ENCODE measurements around the gene GNG13. TPM values are rescaled to one million over a fixed set of nuclear protein-coding genes. Genes with fewer than 3 reads are reported as not detected.

The GNG13 gene
- total RNA-seq, 6 experiments from 2014 or later, result not detected

DNA sequence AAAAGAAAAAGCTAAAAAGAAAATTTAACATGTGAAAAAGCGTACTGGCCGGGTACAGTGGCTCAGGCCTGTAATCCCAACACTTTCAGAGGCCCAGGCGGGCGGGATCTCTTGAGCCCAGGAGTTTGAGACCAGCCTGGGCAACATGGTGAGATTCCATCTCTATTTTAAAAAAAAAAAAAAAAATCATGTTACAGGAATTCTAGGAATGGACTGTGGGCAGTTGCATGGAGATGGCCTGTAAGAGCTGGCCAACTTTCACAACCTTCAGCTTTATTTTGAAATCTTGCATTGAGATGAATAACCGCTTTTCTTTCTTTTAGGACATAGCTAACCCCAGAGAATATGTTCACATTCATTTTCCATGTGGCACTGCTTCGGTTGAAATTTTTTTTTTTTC is 51.5 kb downstream of the GNG13 start:
- Mint-ChIP-seq H3K4me3 (no peak overlapping the region), H3K9me3 (no peaks in the 10 kb centered on the region), H3K27ac (peak overlapping the region; percentile 46; the same call in 1 of the 2 replicates), H3K27me3 (ENCODE audit: insufficient read depth) (peaks cover 3% of the 10 kb centered on the region), H3K4me1 (ENCODE audit: low read depth) (peaks cover 6% of the 10 kb centered on the region; the same call in 1 of the 2 replicates), H3K36me3 (ENCODE audit: low read depth) (no peaks in the 10 kb centered on the region)
- TF ChIP-seq, protein P1, sequence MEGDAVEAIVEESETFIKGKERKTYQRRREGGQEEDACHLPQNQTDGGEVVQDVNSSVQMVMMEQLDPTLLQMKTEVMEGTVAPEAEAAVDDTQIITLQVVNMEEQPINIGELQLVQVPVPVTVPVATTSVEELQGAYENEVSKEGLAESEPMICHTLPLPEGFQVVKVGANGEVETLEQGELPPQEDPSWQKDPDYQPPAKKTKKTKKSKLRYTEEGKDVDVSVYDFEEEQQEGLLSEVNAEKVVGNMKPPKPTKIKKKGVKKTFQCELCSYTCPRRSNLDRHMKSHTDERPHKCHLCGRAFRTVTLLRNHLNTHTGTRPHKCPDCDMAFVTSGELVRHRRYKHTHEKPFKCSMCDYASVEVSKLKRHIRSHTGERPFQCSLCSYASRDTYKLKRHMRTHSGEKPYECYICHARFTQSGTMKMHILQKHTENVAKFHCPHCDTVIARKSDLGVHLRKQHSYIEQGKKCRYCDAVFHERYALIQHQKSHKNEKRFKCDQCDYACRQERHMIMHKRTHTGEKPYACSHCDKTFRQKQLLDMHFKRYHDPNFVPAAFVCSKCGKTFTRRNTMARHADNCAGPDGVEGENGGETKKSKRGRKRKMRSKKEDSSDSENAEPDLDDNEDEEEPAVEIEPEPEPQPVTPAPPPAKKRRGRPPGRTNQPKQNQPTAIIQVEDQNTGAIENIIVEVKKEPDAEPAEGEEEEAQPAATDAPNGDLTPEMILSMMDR (IDR thresholded peaks at IDR 0.05), result no peak
- DNase-seq, result peak; percentile 75

Small RNA genes lying within 50 kb of the gene (microRNA-seq; reads per million reads assigned to microRNA genes)
- gene MIR662, result not detected

Other genes with a start within 250 kb of the GNG13 start
- not detected for gene PRR35, start 240.3 kb downstream of the GNG13 start, total RNA-seq (2021; fragmentation: NEBNext Ultra II Directional; extraction: Animal tissue kit (Norgen Biotek cat#: 25700))
- under 1 TPM in 5 of 6 experiments, not detected in 1; 0.24 to 0.58 (median 0.28) TPM for gene NHLRC4, start 233.7 kb downstream of the GNG13 start, total RNA-seq (2021; fragmentation: NEBNext Ultra II Directional; extraction: Animal tissue kit (Norgen Biotek cat#: 25700))
- 10 to 100 TPM; 30.4 to 39.5 (median 35.4) TPM for gene PIGQ, start 230.8 kb downstream of the GNG13 start, total RNA-seq (2021; fragmentation: NEBNext Ultra II Directional; extraction: Animal tissue kit (Norgen Biotek cat#: 25700))
- 10 to 100 TPM; 11.3 to 14.8 (median 12.2) TPM for gene RAB40C, start 210.7 kb downstream of the GNG13 start, total RNA-seq (2021; fragmentation: NEBNext Ultra II Directional; extraction: Animal tissue kit (Norgen Biotek cat#: 25700))
- under 1 TPM in 2 of 6 experiments, not detected in 4; 0.02 to 0.14 TPM for gene WFIKKN1, start 169.7 kb downstream of the GNG13 start, total RNA-seq (2021; fragmentation: NEBNext Ultra II Directional; extraction: Animal tissue kit (Norgen Biotek cat#: 25700))
- gene METTL26, start 164.4 kb downstream of the GNG13 start, total RNA-seq (2021; fragmentation: NEBNext Ultra II Directional; extraction: Animal tissue kit (Norgen Biotek cat#: 25700)), result 100 to 1,000 TPM in 5 of 6 experiments, 10 to 100 TPM in 1; 91.6 to 115 (median 105) TPM
- 10 to 100 TPM; 18.8 to 30.8 (median 24.2) TPM for gene MCRIP2, start 158.9 kb downstream of the GNG13 start, total RNA-seq (2021; fragmentation: NEBNext Ultra II Directional; extraction: Animal tissue kit (Norgen Biotek cat#: 25700))
- 10 to 100 TPM; 11.6 to 19.0 (median 17.7) TPM for gene WDR90, start 151.4 kb downstream of the GNG13 start, total RNA-seq (2021; fragmentation: NEBNext Ultra II Directional; extraction: Animal tissue kit (Norgen Biotek cat#: 25700))
- gene RHOT2, start 132.6 kb downstream of the GNG13 start, total RNA-seq (2021; fragmentation: NEBNext Ultra II Directional; extraction: Animal tissue kit (Norgen Biotek cat#: 25700)), result 10 to 100 TPM; 73.9 to 93.4 (median 84.8) TPM
- gene RHBDL1, start 125.1 kb downstream of the GNG13 start, total RNA-seq (2021; fragmentation: NEBNext Ultra II Directional; extraction: Animal tissue kit (Norgen Biotek cat#: 25700)), result 1 to 10 TPM; 1.4 to 2.3 (median 1.7) TPM
- gene STUB1, start 120.3 kb downstream of the GNG13 start, total RNA-seq (2021; fragmentation: NEBNext Ultra II Directional; extraction: Animal tissue kit (Norgen Biotek cat#: 25700)), result 100 to 1,000 TPM; 128 to 161 (median 141) TPM
- 10 to 100 TPM in 2 of 6 experiments, 1 to 10 TPM in 4; 7.6 to 10.6 (median 9.3) TPM for gene JMJD8, start 116.4 kb downstream of the GNG13 start, total RNA-seq (2021; fragmentation: NEBNext Ultra II Directional; extraction: Animal tissue kit (Norgen Biotek cat#: 25700))
- gene WDR24, start 110.3 kb downstream of the GNG13 start, total RNA-seq (2021; fragmentation: NEBNext Ultra II Directional; extraction: Animal tissue kit (Norgen Biotek cat#: 25700)), result 1 to 10 TPM; 8.1 to 9.9 (median 8.7) TPM
- gene FBXL16, start 94.9 kb downstream of the GNG13 start, total RNA-seq (2021; fragmentation: NEBNext Ultra II Directional; extraction: Animal tissue kit (Norgen Biotek cat#: 25700)), result under 1 TPM in 1 of 6 experiments, not detected in 5; 0.05 TPM
- gene METRN, start 85.6 kb downstream of the GNG13 start, total RNA-seq (2021; fragmentation: NEBNext Ultra II Directional; extraction: Animal tissue kit (Norgen Biotek cat#: 25700)), result 100 to 1,000 TPM in 1 of 6 experiments, 10 to 100 TPM in 5; 61.5 to 103 (median 70.4) TPM
- 10 to 100 TPM; 50.1 to 57.7 (median 54.7) TPM for gene ANTKMT, start 79.6 kb downstream of the GNG13 start, total RNA-seq (2021; fragmentation: NEBNext Ultra II Directional; extraction: Animal tissue kit (Norgen Biotek cat#: 25700))
- 1 to 10 TPM; 2.2 to 4.1 (median 3.4) TPM for gene CCDC78, start 74.3 kb downstream of the GNG13 start, total RNA-seq (2021; fragmentation: NEBNext Ultra II Directional; extraction: Animal tissue kit (Norgen Biotek cat#: 25700))
- 10 to 100 TPM; 11.4 to 16.6 (median 14.1) TPM for gene HAGHL, start 73.6 kb downstream of the GNG13 start, total RNA-seq (2021; fragmentation: NEBNext Ultra II Directional; extraction: Animal tissue kit (Norgen Biotek cat#: 25700))
- 10 to 100 TPM; 16.9 to 20.5 (median 18.0) TPM for gene CIAO3, start 59.7 kb downstream of the GNG13 start, total RNA-seq (2021; fragmentation: NEBNext Ultra II Directional; extraction: Animal tissue kit (Norgen Biotek cat#: 25700))
- under 1 TPM; 0.17 to 0.61 (median 0.36) TPM for gene MSLN, start 40.0 kb downstream of the GNG13 start, total RNA-seq (2021; fragmentation: NEBNext Ultra II Directional; extraction: Animal tissue kit (Norgen Biotek cat#: 25700))
- gene RPUSD1, start 12.4 kb downstream of the GNG13 start, total RNA-seq (2021; fragmentation: NEBNext Ultra II Directional; extraction: Animal tissue kit (Norgen Biotek cat#: 25700)), result 10 to 100 TPM; 23.8 to 32.8 (median 25.8) TPM
- gene CHTF18, start 12.1 kb downstream of the GNG13 start, total RNA-seq (2021; fragmentation: NEBNext Ultra II Directional; extraction: Animal tissue kit (Norgen Biotek cat#: 25700)), result 10 to 100 TPM; 15.2 to 31.7 (median 26.0) TPM
- 10 to 100 TPM; 10.9 to 19.3 (median 14.2) TPM for gene LMF1, start 170.2 kb upstream of the GNG13 start, total RNA-seq (2021; fragmentation: NEBNext Ultra II Directional; extraction: Animal tissue kit (Norgen Biotek cat#: 25700))
- under 1 TPM in 2 of 6 experiments, not detected in 4; 0.05 to 0.07 TPM for gene SOX8, start 181.0 kb upstream of the GNG13 start, total RNA-seq (2021; fragmentation: NEBNext Ultra II Directional; extraction: Animal tissue kit (Norgen Biotek cat#: 25700))

All from HFFc6 (cell line).